Ovary (tissue), 3 donors: ENCODE measurements around the gene TIAL1.
A peak's percentile ranks its signal among the peaks of the same experiment; 100 is the strongest.

Experiments
- EP300 ChIP-seq: sonication (generic); formaldehyde crosslinking; IDR thresholded peaks from one replicate; pipeline ENCODE4 v1.6.1; 2017; ENCODE audit warnings: antibody characterized with exemption
- POLR2A ChIP-seq: fragments of 450-650 bp; IDR thresholded peaks from one replicate; pipeline ENCODE4 v1.6.1; 2017; ENCODE audit warnings: antibody characterized with exemption, mild to moderate bottlenecking, moderate library complexity
- TF ChIP-seq, protein P1 (sequence below), 3 donors: fragments of 450-650 bp in 2 of 3; fragments of 200-600 bp in 1 of 3; IDR thresholded peaks; one replicate each; pipeline versions ENCODE4 v1.5.1 to v1.8.0; 2016 to 2022; ENCODE audit warnings: antibody characterized with exemption in 3 of 3, mild to moderate bottlenecking in 1 of 3
- donor health status: DM: no; HTN: no; CAD: no.

DNA sequence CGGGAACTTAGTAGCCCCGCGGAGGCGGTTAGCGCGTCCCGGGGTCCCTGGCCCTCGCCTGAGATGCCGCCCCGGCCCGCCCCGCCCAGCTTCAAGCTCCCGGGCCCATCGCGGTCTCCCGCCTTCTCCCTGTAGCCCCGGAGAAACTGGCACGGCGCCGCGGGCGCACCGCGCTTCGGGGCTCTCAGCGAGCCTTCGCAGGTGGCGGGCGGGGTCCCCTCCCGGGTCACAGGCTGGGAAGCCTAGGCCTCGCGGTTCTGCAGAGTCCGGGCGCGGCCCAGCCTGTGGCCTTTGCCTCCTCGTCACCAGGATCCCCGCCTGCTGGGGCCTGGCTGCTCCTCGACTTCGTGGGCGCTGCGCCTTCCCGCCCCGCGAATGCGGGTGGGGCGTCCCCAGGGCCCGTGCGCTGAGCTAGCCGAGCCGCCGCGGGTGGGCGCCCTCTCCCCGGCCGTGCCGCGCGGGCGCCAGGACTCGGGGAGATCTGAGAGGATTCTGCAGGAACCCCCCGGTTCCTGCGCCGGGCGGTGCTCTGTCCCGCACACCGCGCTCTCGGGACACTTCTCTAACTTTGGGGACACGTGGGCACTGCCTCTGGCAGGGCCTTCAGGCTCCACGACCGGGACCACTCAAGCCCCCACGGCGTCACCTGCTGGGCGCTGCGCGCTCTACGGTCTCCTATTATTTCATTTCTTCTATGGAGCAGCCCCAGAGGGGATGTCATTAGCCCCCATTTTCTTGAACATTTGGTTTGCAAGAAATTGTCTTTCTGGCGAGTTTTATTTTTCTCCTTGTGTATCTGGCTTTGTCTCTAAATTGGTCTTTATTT is 53.6 kb downstream of the TIAL1 start:
- TF ChIP-seq EP300: no peak
- TF ChIP-seq, protein P1, sequence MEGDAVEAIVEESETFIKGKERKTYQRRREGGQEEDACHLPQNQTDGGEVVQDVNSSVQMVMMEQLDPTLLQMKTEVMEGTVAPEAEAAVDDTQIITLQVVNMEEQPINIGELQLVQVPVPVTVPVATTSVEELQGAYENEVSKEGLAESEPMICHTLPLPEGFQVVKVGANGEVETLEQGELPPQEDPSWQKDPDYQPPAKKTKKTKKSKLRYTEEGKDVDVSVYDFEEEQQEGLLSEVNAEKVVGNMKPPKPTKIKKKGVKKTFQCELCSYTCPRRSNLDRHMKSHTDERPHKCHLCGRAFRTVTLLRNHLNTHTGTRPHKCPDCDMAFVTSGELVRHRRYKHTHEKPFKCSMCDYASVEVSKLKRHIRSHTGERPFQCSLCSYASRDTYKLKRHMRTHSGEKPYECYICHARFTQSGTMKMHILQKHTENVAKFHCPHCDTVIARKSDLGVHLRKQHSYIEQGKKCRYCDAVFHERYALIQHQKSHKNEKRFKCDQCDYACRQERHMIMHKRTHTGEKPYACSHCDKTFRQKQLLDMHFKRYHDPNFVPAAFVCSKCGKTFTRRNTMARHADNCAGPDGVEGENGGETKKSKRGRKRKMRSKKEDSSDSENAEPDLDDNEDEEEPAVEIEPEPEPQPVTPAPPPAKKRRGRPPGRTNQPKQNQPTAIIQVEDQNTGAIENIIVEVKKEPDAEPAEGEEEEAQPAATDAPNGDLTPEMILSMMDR (IDR thresholded peaks at IDR 0.05): peak in 1 of 3 donors; percentile 49
- no peak for TF ChIP-seq POLR2A
